Measurements from ENCODE around the gene SGTA.

GRCh38 chr19:2755448-2755705 is 27.7 kb downstream of the SGTA start:
- TF ChIP-seq CTCF (IDR thresholded peaks at IDR 0.05) = no peak
- no peak for TF ChIP-seq POLR2A (IDR thresholded peaks at IDR 0.05)
